HepG2 (cell line): ENCODE results near the gene DPEP1. TPM values are rescaled to one million over a fixed set of nuclear protein-coding genes. Genes with fewer than 3 reads are reported as not detected.

Experiments used
- CBX5 ChIP-seq: sonication (generic); formaldehyde crosslinking; IDR thresholded peaks from 2 replicates; pipeline ENCODE4 v1.4.0; 2020; ENCODE audit warnings: missing genetic modification reagents, borderline replicate concordance
- CENPT ChIP-seq: sonication (generic); formaldehyde crosslinking; IDR thresholded peaks from 2 replicates; pipeline ENCODE4 v1.8.0; 2022; ENCODE audit warnings: low read depth, mild to moderate bottlenecking, moderate library complexity, missing genetic modification reagents
- CHD2 ChIP-seq: IDR thresholded peaks from 2 replicates; pipeline ENCODE4 v1.6.1; 2011; ENCODE audit warnings: low read depth, low read length, improper control_type of control experiment
- CTCF ChIP-seq: sonication (generic); formaldehyde crosslinking; IDR thresholded peaks from 2 replicates; pipeline ENCODE4 v1.5.0; 2020; ENCODE audit warnings: mild to moderate bottlenecking, missing genetic modification reagents, moderate library complexity
- EP300 ChIP-seq, 3 experiments: sonication (generic) in 1 of 3; formaldehyde crosslinking in 1 of 3; IDR thresholded peaks; 2 replicates each; pipeline versions ENCODE4 v1.5.1 to v1.6.1; 2011 to 2020; ENCODE audit warnings: low read depth in 2 of 3, low read length in 2 of 3, borderline replicate concordance in 1 of 3, improper control_type of control experiment in 1 of 3, mild to moderate bottlenecking in 1 of 3, missing genetic modification reagents in 1 of 3, moderate library complexity in 1 of 3
- FOXK1 ChIP-seq: sonication (generic); formaldehyde crosslinking; IDR thresholded peaks from 2 replicates; pipeline ENCODE4 v1.4.0; 2020; ENCODE audit warnings: low read depth, missing genetic modification reagents, borderline replicate concordance
- HNRNPH1 ChIP-seq: fragments of 200-400 bp; formaldehyde crosslinking; optimal IDR thresholded peaks from 2 replicates; pipeline ENCODE3; 2017; ENCODE audit warnings: mild to moderate bottlenecking, low read depth, low read length
- MXD3 ChIP-seq: IDR thresholded peaks from 2 replicates; pipeline ENCODE4 v1.6.1; 2016; ENCODE audit warnings: mild to moderate bottlenecking, missing biosample characterization, missing genetic modification reagents
- PITX1 ChIP-seq: sonication (generic); formaldehyde crosslinking; IDR thresholded peaks from 2 replicates; pipeline ENCODE4 v1.5.1; 2020; ENCODE audit warnings: mild to moderate bottlenecking, missing genetic modification reagents
- POGK ChIP-seq: sonication (generic); formaldehyde crosslinking; conservative IDR thresholded peaks from 2 replicates; pipeline ENCODE4 v1.8.0; 2022; ENCODE audit warnings: mild to moderate bottlenecking, moderate library complexity, missing genetic modification reagents
- POLR2AphosphoS2 ChIP-seq: IDR thresholded peaks from 2 replicates; pipeline ENCODE4 v1.6.1; 2011; ENCODE audit warnings: low read depth, low read length, improper control_type of control experiment
- RFX5 ChIP-seq: IDR thresholded peaks from 2 replicates; pipeline ENCODE4 v1.6.1; 2011; ENCODE audit warnings: low read depth, low read length, improper control_type of control experiment
- SIN3A ChIP-seq: IDR thresholded peaks from 2 replicates; pipeline ENCODE4 v1.6.1; 2011; ENCODE audit warnings: low read depth, mild to moderate bottlenecking, control low read depth, low read length, borderline replicate concordance
- TEAD3 ChIP-seq: optimal IDR thresholded peaks from 2 replicates; pipeline ENCODE3; 2016; ENCODE audit warnings: borderline replicate concordance
- XBP1 ChIP-seq: sonication (generic); formaldehyde crosslinking; IDR thresholded peaks from 2 replicates; pipeline ENCODE4 v1.5.0; 2020; ENCODE audit warnings: missing genetic modification reagents
- YEATS2 ChIP-seq: sonication (generic); formaldehyde crosslinking; IDR thresholded peaks from 2 replicates; pipeline ENCODE4 v1.4.0; 2020; ENCODE audit warnings: missing genetic modification reagents, borderline replicate concordance
- ZFP36 ChIP-seq: fragments of 150-350 bp; IDR thresholded peaks from 2 replicates; pipeline ENCODE4 v1.6.1; 2018; ENCODE audit warnings: borderline replicate concordance, low read length, low read depth; ENCODE audit not compliant: partially characterized antibody
- ZNF10 ChIP-seq: sonication (generic); formaldehyde crosslinking; IDR thresholded peaks from 2 replicates; pipeline ENCODE4 v1.4.0; 2020; ENCODE audit warnings: mild to moderate bottlenecking, low read depth, missing genetic modification reagents, borderline replicate concordance
- ZNF124 ChIP-seq: sonication (generic); formaldehyde crosslinking; IDR thresholded peaks from 2 replicates; pipeline ENCODE4 v1.4.0; 2020; ENCODE audit warnings: missing genetic modification reagents
- ZNF34 ChIP-seq: sonication (generic); formaldehyde crosslinking; IDR thresholded peaks from 2 replicates; pipeline ENCODE4 v1.4.0; 2020; ENCODE audit warnings: mild to moderate bottlenecking, missing genetic modification reagents, borderline replicate concordance
- ZNF350 ChIP-seq: sonication (generic); formaldehyde crosslinking; IDR thresholded peaks from 2 replicates; pipeline ENCODE4 v1.4.0; 2020; ENCODE audit warnings: mild to moderate bottlenecking, low read depth, missing genetic modification reagents, borderline replicate concordance
- ZNF432 ChIP-seq: sonication (generic); formaldehyde crosslinking; IDR thresholded peaks from 2 replicates; pipeline ENCODE4 v1.5.0; 2020; ENCODE audit warnings: missing genetic modification reagents, mild to moderate bottlenecking, borderline replicate concordance
- ZNF564 ChIP-seq: sonication (generic); formaldehyde crosslinking; IDR thresholded peaks from 2 replicates; pipeline ENCODE4 v1.8.1; 2023; ENCODE audit warnings: mild to moderate bottlenecking, missing genetic modification reagents
- ZNF615 ChIP-seq: sonication (generic); formaldehyde crosslinking; IDR thresholded peaks from 2 replicates; pipeline ENCODE4 v1.5.0; 2020; ENCODE audit warnings: mild to moderate bottlenecking, missing genetic modification reagents, borderline replicate concordance
- ZNF776 ChIP-seq: sonication (generic); formaldehyde crosslinking; IDR thresholded peaks from 2 replicates; pipeline ENCODE4 v1.4.0; 2020; ENCODE audit warnings: mild to moderate bottlenecking, missing genetic modification reagents
- ZSCAN9 ChIP-seq: IDR thresholded peaks from 2 replicates; pipeline ENCODE4 v1.6.1; 2016; ENCODE audit warnings: borderline replicate concordance
- polyA plus RNA-seq, 8 experiments: library from polyadenylated mRNA; depleted of rRNA in 3 of 8; stranded (reverse) in 7 of 8; unstranded in 1 of 8; fragments of >200 nt; fragmentation: Illumina TruSeq in 4 of 8; extraction: Trizol in 4 of 8; gene quantifications; 2 replicates each; pipeline versions ENCODE4 v1.2.1 to v1.2.3, GENCODE V29; 2011 to 2016; ENCODE audit warnings: low read depth in 4 of 8, missing spikeins in 1 of 8, mixed read lengths in 1 of 8; ENCODE audit not compliant: insufficient read depth in 1 of 8
- total RNA-seq, 5 experiments: library from RNA; depleted of rRNA; stranded (reverse); fragments of >200 nt; fragmentation: Illumina TruSeq; extraction: Trizol; gene quantifications; 2 replicates each; pipeline ENCODE4 v1.2.3, GENCODE V29; 2016; ENCODE audit warnings: low read depth in 1 of 5

DPEP1 gene
- total and polyA plus RNA-seq, 2 of the 13 experiments (the other 11 are each of a cell fraction or from before 2014, with no cell fraction given): 37.6 to 52.2 TPM

- peak; percentile 96 for TF ChIP-seq CHD2
- TF ChIP-seq RFX5: no peak
- TF ChIP-seq ZNF615 (CRISPR knock-in tag): no peak
- peak; percentile 86 for TF ChIP-seq MXD3 (CRISPR knock-in tag)
- peak; percentile 85; the same call in 1 of the 2 replicates for TF ChIP-seq SIN3A
- TF ChIP-seq ZNF564 (CRISPR knock-in tag): no peak; the same call in none of the 2 replicates
- peak; percentile 83; the same call in 1 of the 2 replicates for TF ChIP-seq FOXK1 (CRISPR knock-in tag)
- TF ChIP-seq CENPT: peak; percentile 31; the same call in 1 of the 2 replicates
- no peak for TF ChIP-seq EP300 (IDR thresholded peaks at IDR 0.05; ENCODE audit: low read depth in 2 of 2, low read length in 2 of 2)
- 0 out of 2 replicates have a peak, but pooled peaks have one; percentile 19 for TF ChIP-seq EP300 (CRISPR knock-in tag; IDR thresholded peaks at IDR 0.05; ENCODE audit: borderline replicate concordance)
- TF ChIP-seq POLR2AphosphoS2: no peak
- no peak; the same call in 1 of the 2 replicates for TF ChIP-seq CTCF (CRISPR knock-in tag)
- TF ChIP-seq ZNF10 (CRISPR knock-in tag): no peak
- TF ChIP-seq ZNF124 (CRISPR knock-in tag): peak; percentile 79
- TF ChIP-seq ZNF350 (CRISPR knock-in tag): no peak
- TF ChIP-seq TEAD3 (CRISPR knock-in tag): peak; percentile 55
- no peak for TF ChIP-seq ZFP36
- TF ChIP-seq ZSCAN9 (CRISPR knock-in tag): peak; percentile 41; the same call in 1 of the 2 replicates
- TF ChIP-seq CBX5: peak; percentile 59; the same call in 1 of the 2 replicates
- no peak for TF ChIP-seq HNRNPH1
- TF ChIP-seq XBP1 (CRISPR knock-in tag): 0 out of 2 replicates have a peak, but pooled peaks have one; percentile 41
- TF ChIP-seq ZNF776 (CRISPR knock-in tag): 0 out of 2 replicates have a peak, but pooled peaks have one; percentile 28
- no peak for TF ChIP-seq ZNF432 (CRISPR knock-in tag)
- peak; percentile 58; the same call in 1 of the 2 replicates for TF ChIP-seq PITX1 (CRISPR knock-in tag)
- TF ChIP-seq POGK: peak; percentile 74
- peak; percentile 88; the same call in 1 of the 2 replicates for TF ChIP-seq YEATS2
- TF ChIP-seq ZNF34 (CRISPR knock-in tag): 0 out of 2 replicates have a peak, but pooled peaks have one; percentile 38
Observed at GRCh38 chr16:89657442-89658220, 44.2 kb downstream of the DPEP1 start, which contains the start of the genes CHMP1A and SPATA33 (continued).
